Nephron progenitor cell (in vitro differentiated cells): Measurements from ENCODE around the gene CORO6.
A peak's percentile ranks its signal among the peaks of the same experiment; 100 is the strongest.

ENCODE experiments used
- DNase-seq: peaks from one replicate; pipeline ENCODE4 v3.0.0; 2021
- H3K27ac Mint-ChIP-seq: 2 replicates; pipeline ENCODE4 v1.8.0; 2021; ENCODE audit warnings: mild to moderate bottlenecking, moderate library complexity, mixed read lengths
- H3K27me3 Mint-ChIP-seq: 2 replicates; pipeline ENCODE4 v1.8.0; 2021; ENCODE audit warnings: mild to moderate bottlenecking, low read depth, mixed read lengths; ENCODE audit not compliant: poor library complexity
- H3K36me3 Mint-ChIP-seq: 2 replicates; pipeline ENCODE4 v1.8.0; 2021; ENCODE audit warnings: low read depth, mixed read lengths
- H3K4me1 Mint-ChIP-seq: 2 replicates; pipeline ENCODE4 v1.8.0; 2021; ENCODE audit warnings: mixed read lengths
- H3K4me3 Mint-ChIP-seq: 2 replicates; pipeline ENCODE4 v1.8.0; 2021; ENCODE audit warnings: mild to moderate bottlenecking, moderate library complexity, mixed read lengths
- H3K9me3 Mint-ChIP-seq: 2 replicates; pipeline ENCODE4 v1.8.0; 2021; ENCODE audit warnings: mild to moderate bottlenecking, moderate library complexity, mixed read lengths
- TF ChIP-seq, protein P1 (sequence below): fragments of 200-600 bp; sonication (generic); IDR thresholded peaks from 2 replicates; pipeline ENCODE4 v1.5.0; 2021; ENCODE audit warnings: antibody characterized with exemption

CORO6 gene

DNA sequence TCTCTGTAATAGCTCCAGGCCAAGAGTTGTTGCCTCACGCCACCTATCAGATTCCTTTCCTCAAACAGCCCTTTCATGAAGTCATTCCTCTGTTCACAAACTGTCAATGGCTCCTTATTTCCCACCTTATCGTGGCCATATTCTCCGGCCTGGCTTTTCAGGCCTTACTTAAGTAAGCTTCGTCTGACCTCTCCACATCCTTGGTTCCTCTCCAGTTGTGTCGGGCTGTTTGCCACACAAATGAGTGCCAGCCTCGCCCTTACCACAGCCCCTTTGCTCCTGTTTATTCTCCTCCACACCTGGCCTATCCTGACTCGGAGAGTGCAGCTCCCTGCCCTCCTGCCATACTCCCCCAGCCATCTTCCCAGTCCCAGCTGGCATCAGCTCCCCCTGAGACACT lies 52.2 kb downstream of the CORO6 start:
- Mint-ChIP-seq H3K27me3 (peaks cover 35% of the 10 kb centered on the region), H3K4me1 (peaks cover 36% of the 10 kb centered on the region), H3K27ac (no peak overlapping the region), H3K9me3 (no peaks in the 10 kb centered on the region), H3K36me3 (peaks cover 7% of the 10 kb centered on the region), H3K4me3 (peak overlapping the region; percentile 45)
- DNase-seq, result no peak
- TF ChIP-seq, protein P1, sequence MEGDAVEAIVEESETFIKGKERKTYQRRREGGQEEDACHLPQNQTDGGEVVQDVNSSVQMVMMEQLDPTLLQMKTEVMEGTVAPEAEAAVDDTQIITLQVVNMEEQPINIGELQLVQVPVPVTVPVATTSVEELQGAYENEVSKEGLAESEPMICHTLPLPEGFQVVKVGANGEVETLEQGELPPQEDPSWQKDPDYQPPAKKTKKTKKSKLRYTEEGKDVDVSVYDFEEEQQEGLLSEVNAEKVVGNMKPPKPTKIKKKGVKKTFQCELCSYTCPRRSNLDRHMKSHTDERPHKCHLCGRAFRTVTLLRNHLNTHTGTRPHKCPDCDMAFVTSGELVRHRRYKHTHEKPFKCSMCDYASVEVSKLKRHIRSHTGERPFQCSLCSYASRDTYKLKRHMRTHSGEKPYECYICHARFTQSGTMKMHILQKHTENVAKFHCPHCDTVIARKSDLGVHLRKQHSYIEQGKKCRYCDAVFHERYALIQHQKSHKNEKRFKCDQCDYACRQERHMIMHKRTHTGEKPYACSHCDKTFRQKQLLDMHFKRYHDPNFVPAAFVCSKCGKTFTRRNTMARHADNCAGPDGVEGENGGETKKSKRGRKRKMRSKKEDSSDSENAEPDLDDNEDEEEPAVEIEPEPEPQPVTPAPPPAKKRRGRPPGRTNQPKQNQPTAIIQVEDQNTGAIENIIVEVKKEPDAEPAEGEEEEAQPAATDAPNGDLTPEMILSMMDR, result no peak

DNA sequence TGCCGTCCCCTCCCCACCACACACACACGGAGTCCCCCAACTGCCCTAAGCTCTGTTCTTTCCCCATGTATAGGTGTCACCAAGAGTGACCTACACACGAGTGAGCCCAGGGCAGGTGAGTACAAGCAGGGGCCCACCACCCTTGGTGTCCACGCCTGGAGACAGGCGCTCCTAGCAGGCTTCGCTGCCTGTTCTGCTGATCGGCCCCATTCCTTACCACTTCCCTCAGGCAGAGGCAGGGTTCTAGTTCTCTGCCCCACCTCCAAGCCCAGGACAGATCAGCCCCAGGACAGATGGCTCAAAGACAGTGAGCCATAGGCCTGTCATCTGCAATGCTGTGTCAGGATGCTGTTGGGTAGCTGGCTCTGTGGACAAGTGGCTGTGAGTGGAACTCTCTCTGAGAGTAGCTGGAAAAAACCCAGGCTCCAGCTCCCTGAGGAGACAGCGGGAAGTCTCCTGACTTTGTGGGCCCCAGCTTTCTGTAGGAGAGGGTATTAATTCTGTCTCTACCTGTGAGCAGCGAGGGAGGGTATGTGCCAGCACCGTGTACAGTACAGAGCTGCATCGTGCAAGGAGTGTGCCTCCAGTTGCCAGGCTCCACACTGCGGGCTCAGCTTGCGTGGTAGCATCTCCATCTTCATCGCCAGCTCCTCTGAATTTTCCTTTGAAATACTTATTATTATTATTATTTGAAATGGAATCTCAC lies 53.3 kb downstream of the CORO6 start:
- peaks cover 46% of the 10 kb centered on the region for H3K27me3 Mint-ChIP-seq
- H3K9me3 Mint-ChIP-seq, result no peaks in the 10 kb centered on the region
- TF ChIP-seq, protein P1, result no peak
- H3K36me3 Mint-ChIP-seq, result peaks cover 7% of the 10 kb centered on the region
- no peak overlapping the region for H3K27ac Mint-ChIP-seq
- peak; percentile 17 for DNase-seq
- peak overlapping the region; percentile 93 for H3K4me3 Mint-ChIP-seq
- peaks cover 31% of the 10 kb centered on the region for H3K4me1 Mint-ChIP-seq

- Mint-ChIP-seq H3K36me3 (peaks cover 7% of the 10 kb centered on the region), H3K4me3 (peak within 1 kb of the TSS; percentile 93), H3K4me1 (peaks cover 31% of the 10 kb centered on the region), H3K27ac (no peak within 1 kb of the TSS), H3K9me3 (no peaks in the 10 kb centered on the region), H3K27me3 (peaks cover 54% of the 10 kb centered on the region)
- DNase-seq, result peak; percentile 91
- TF ChIP-seq, protein P1, result no peak
Observed at GRCh38 chr17:29568331-29569244, 54.1 kb downstream of the CORO6 start, which contains the start of gene TP53I13. Gene TP53I13 (plus strand): TSS chr17:29568701. CDS start chr17:29568759, 58 bp downstream.

- Mint-ChIP-seq H3K4me3 (peak overlapping the region; percentile 90), H3K27ac (no peak overlapping the region)
- DNase-seq, result peak; percentile 70
Observed at GRCh38 chr17:29567554-29568330, 55.0 kb downstream of the CORO6 start.

DNA sequence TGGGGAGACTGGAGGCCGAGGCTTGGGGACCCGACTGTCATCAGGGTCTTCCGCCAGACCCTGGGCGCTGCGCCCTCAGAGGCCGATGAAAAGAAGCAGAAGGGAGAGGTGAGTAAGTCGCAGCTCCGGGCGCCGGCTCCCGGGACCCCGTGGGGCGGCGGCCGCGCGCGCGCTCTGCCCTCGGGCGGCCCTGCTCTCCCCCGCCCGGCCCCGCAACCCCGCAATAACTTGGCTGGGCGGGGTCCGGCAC lies 55.5 kb downstream of the CORO6 start:
- Mint-ChIP-seq H3K27ac (no peak overlapping the region), H3K36me3 (peaks cover 7% of the 10 kb centered on the region), H3K27me3 (peaks cover 68% of the 10 kb centered on the region), H3K9me3 (no peaks in the 10 kb centered on the region), H3K4me1 (peaks cover 31% of the 10 kb centered on the region), H3K4me3 (peak overlapping the region; percentile 72)
- no peak for DNase-seq
- TF ChIP-seq, protein P1, result no peak

More at GRCh38 chr17:29567554-29568330, 55.0 kb downstream of the CORO6 start:
- TF ChIP-seq, protein P1, result peak; percentile 21
- Mint-ChIP-seq H3K9me3 (no peaks in the 10 kb centered on the region), H3K4me1 (peaks cover 27% of the 10 kb centered on the region), H3K27me3 (peaks cover 63% of the 10 kb centered on the region), H3K36me3 (peaks cover 7% of the 10 kb centered on the region)
